ENCODE results near the gene NTM. TPM values are rescaled to one million over a fixed set of nuclear protein-coding genes. Genes with fewer than 3 reads are reported as not detected.

NTM gene
- total and polyA plus RNA-seq, 12 donors = 0.26 to 11.5 (median 4.0) TPM

DNA sequence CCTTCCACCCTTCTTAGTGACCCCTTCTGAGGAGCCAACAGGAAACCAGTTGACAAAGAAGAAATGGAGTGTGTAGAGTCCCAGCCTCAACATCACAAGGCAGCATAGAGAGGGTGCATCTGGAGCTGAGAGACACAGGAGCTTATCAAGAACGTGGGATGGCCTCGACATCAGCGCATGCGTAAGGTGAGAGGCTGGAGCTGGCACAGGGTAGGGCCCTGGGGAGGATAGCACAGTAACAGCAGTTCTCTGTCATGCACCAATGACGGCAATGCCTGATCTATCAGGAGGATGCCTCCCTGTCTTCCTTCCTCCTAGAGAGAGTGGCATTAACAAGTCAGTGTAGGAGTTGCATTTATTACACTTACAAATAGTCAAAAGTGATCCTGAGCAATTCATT lies 426.1 kb downstream of the NTM start:
- TF ChIP-seq CTCF (IDR thresholded peaks at IDR 0.05) (no peak), POLR2A (IDR thresholded peaks at IDR 0.05) (no peak)
- H3K9me3 ChIP-seq (replicated peaks in 1 of 3) = no peaks in the 10 kb centered on the region
- no peaks in the 10 kb centered on the region for H3K4me1 ChIP-seq (replicated peaks in 1 of 2)
- WGBS, 4 donors = 71 to 82% (median 80%) methylated on average over 5 of the region's 5 CpGs
- intact Hi-C loops (cut with DNase I) = no loop called here
- H3K36me3 ChIP-seq (replicated peaks in 1 of 2) = no peaks in the 10 kb centered on the region
- no peak for DNase-seq
- H3K4me3 ChIP-seq = no peak overlapping the region
- no peaks in the 10 kb centered on the region for H3K27me3 ChIP-seq
- H3K27ac ChIP-seq = no peak overlapping the region

DNA sequence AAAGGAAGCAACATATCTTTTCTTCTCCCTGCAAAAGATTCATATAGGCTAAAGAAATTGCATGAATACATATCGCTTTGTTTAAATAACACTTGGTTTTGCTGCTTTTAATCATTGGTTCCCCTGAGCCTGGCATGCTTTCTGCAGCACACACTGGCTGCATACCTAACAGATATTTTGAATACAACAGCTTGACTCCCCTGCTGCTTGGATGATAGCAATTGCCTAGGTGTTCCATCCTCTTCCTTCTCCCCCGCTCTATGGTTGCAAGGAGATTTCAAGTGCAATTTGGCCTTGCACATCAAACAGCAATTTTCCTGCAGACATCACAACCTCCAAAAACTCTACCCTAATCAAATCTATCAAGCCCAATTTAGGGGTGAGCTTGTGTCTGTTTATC lies 430.0 kb downstream of the NTM start:
- no peaks in the 10 kb centered on the region for H3K36me3 ChIP-seq (replicated peaks in 1 of 2)
- no peak for DNase-seq
- H3K4me3 ChIP-seq = no peak overlapping the region
- 86 to 93% (median 90%) methylated on average over 2 of the region's 2 CpGs for WGBS, 4 donors
- TF ChIP-seq POLR2A (IDR thresholded peaks at IDR 0.05) (no peak), CTCF (IDR thresholded peaks at IDR 0.05) (no peak)
- no peaks in the 10 kb centered on the region for H3K4me1 ChIP-seq (replicated peaks in 1 of 2)
- H3K27ac ChIP-seq = no peak overlapping the region
- intact Hi-C loops (cut with DNase I) = no loop called here
- H3K27me3 ChIP-seq = no peaks in the 10 kb centered on the region
- H3K9me3 ChIP-seq (replicated peaks in 1 of 3) = no peaks in the 10 kb centered on the region

GRCh38 chr11:131802440-131803115 lies 432.2 kb downstream of the NTM start:
- Histone ChIP-seq H3K4me1 (replicated peaks in 1 of 2) (no peaks in the 10 kb centered on the region), H3K27ac (no peak overlapping the region), H3K4me3 (no peak overlapping the region), H3K27me3 (no peaks in the 10 kb centered on the region), H3K36me3 (replicated peaks in 1 of 2) (no peaks in the 10 kb centered on the region), H3K9me3 (replicated peaks in 1 of 3) (no peaks in the 10 kb centered on the region)
- intact Hi-C loops (cut with DNase I) = no loop called here
- no peak for DNase-seq
- WGBS, 4 donors = 63 to 77% (median 70%) methylated on average over 6 to 9 of the region's 9 CpGs
- TF ChIP-seq CTCF (IDR thresholded peaks at IDR 0.05) (no peak), POLR2A (IDR thresholded peaks at IDR 0.05) (no peak)

- H3K9me3 ChIP-seq (replicated peaks in 1 of 3) = no peaks in the 10 kb centered on the region
- no peak for TF ChIP-seq CTCF (IDR thresholded peaks at IDR 0.05)
- TF ChIP-seq POLR2A (IDR thresholded peaks at IDR 0.05) = no peak
- DNase-seq = no peak
- no peak overlapping the region for H3K4me3 ChIP-seq
- H3K36me3 ChIP-seq (replicated peaks in 1 of 2) = no peaks in the 10 kb centered on the region
- no peak overlapping the region for H3K27ac ChIP-seq
- no peaks in the 10 kb centered on the region for H3K4me1 ChIP-seq (replicated peaks in 1 of 2)
- H3K27me3 ChIP-seq = no peaks in the 10 kb centered on the region
- intact Hi-C loops (cut with DNase I) = no loop called here
- WGBS, 4 donors = 67 to 77% (median 70%) methylated on average over 2 of the region's 2 CpGs
These were observed 437.5 kb downstream of the NTM start for GRCh38 chr11:131807876-131808275.

All from adrenal gland (tissue), 12 donors.